Measurements from ENCODE around the gene NDUFA12.

GRCh38 chr12:95051241-95051640 is 47.7 kb upstream of the NDUFA12 start:
- no peak for TF ChIP-seq CTCF (IDR thresholded peaks at IDR 0.05)
- no peak for TF ChIP-seq POLR2A (IDR thresholded peaks at IDR 0.05)

Data from Peyer's patch (tissue), 4 donors.